MM.1S (cell line): Measurements from ENCODE around the gene FOXRED2.
A peak's percentile ranks its signal among the peaks of the same experiment; 100 is the strongest.

ENCODE experiments used
- DNase-seq: peaks from one replicate; pipeline ENCODE4 v3.0.0-alpha.2; 2015
- H2AFZ ChIP-seq: fragments of 300-600 bp; sonication (generic); 2 replicates; pipeline ENCODE4 v1.6.0; 2016; ENCODE audit warnings: antibody characterized with exemption, low read length
- H3F3A ChIP-seq: fragments of 300-600 bp; sonication (generic); 2 replicates; pipeline ENCODE4 v1.6.1; 2016; ENCODE audit warnings: mild to moderate bottlenecking, antibody characterized with exemption, low read length, moderate library complexity, mixed read lengths; ENCODE audit not compliant: insufficient read depth
- H3K27ac ChIP-seq: fragments of 300-600 bp; sonication (generic); 2 replicates; pipeline ENCODE4 v1.5.1; 2016; ENCODE audit warnings: mild to moderate bottlenecking, low read length
- H3K27me3 ChIP-seq: fragments of 300-600 bp; sonication (generic); replicated peaks from 2 replicates; pipeline ENCODE4 v1.6.0; 2016; ENCODE audit warnings: low read length; ENCODE audit not compliant: insufficient read depth
- H3K36me3 ChIP-seq: fragments of 300-600 bp; sonication (generic); replicated peaks from 2 replicates; pipeline ENCODE4 v1.6.1; 2016; ENCODE audit warnings: mild to moderate bottlenecking, low read length, mixed read lengths; ENCODE audit not compliant: insufficient read depth
- H3K4me1 ChIP-seq: fragments of 300-600 bp; sonication (generic); 2 replicates; pipeline ENCODE4 v1.6.1; 2016; ENCODE audit warnings: low read length, mixed read lengths
- H3K4me2 ChIP-seq: fragments of 300-600 bp; sonication (generic); 2 replicates; pipeline ENCODE4 v1.6.0; 2016; ENCODE audit warnings: low read depth, low read length
- H3K4me3 ChIP-seq: fragments of 300-600 bp; sonication (generic); 2 replicates; pipeline ENCODE4 v1.5.1; 2016; ENCODE audit warnings: low read length, mixed read lengths
- H3K79me2 ChIP-seq: fragments of 300-600 bp; sonication (generic); 2 replicates; pipeline ENCODE4 v1.6.1; 2016; ENCODE audit warnings: mixed run types, low read length, mixed read lengths
- H3K9ac ChIP-seq: fragments of 300-600 bp; sonication (generic); 2 replicates; pipeline ENCODE4 v1.6.1; 2016; ENCODE audit warnings: low read length, mixed read lengths
- H3K9me2 ChIP-seq: fragments of 300-600 bp; sonication (generic); replicated peaks from 2 replicates; pipeline ENCODE4 v1.6.1; 2016; ENCODE audit warnings: mild to moderate bottlenecking, low read length, mixed read lengths; ENCODE audit not compliant: insufficient read depth
- H3K9me3 ChIP-seq: fragments of 300-600 bp; sonication (generic); replicated peaks from 2 replicates; pipeline ENCODE4 v1.6.1; 2016; ENCODE audit warnings: mild to moderate bottlenecking, low read length, mixed read lengths; ENCODE audit not compliant: insufficient read depth
- H4K20me1 ChIP-seq: fragments of 300-600 bp; sonication (generic); 2 replicates; pipeline ENCODE4 v1.6.1; 2016; ENCODE audit warnings: mild to moderate bottlenecking, low read length, moderate library complexity, mixed read lengths; ENCODE audit not compliant: insufficient read depth
- EZH2 ChIP-seq: fragments of 300-600 bp; sonication (generic); optimal IDR thresholded peaks from 2 replicates; pipeline ENCODE3; 2017; ENCODE audit warnings: low read depth, mild to moderate bottlenecking, antibody characterized with exemption, low read length, mixed read lengths
- EZH2phosphoT487 ChIP-seq: fragments of 300-600 bp; sonication (generic); IDR thresholded peaks from 2 replicates; pipeline ENCODE4 v1.6.1; 2018; ENCODE audit warnings: antibody characterized with exemption, low read length
- TF ChIP-seq, protein P1 (sequence below): fragments of 300-600 bp; sonication (generic); IDR thresholded peaks from 2 replicates; pipeline ENCODE4 v1.5.1; 2016; ENCODE audit warnings: antibody characterized with exemption, low read length, mixed read lengths

Gene FOXRED2

DNA sequence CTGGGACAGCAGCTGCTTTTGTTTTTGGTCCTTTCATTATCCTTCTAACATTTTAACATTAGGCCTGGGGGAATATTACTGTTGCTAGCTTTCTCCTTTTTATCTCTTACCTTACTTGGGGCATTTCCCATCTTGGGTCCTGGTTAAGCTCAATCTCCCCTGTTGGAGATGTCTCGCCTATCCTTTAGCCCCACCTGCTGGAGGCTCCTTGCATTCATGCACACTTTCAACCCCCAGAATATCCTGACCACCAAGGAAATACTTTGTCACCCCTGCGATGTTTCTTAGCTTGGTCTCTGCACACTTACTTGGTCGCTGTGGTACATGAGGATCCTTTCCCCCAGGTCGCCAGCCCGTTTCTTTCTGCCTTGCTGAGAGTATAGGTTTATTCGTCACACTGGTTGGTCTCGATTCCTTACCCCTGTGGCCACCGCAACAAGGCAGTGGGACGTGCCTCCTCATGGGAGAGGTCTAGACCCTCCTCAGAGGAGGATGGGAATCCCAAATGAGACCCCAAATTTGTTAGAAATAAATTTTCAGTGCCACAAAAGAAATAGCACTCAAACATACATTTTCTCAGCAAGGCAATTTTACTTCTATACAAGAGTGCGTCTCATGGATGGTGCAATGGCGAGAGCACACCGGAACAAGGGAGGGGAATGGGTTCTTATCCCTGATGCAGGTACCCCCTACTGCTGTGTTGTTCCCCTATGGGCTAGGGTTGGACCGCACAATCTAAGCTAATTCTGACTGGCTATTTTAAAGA, 20.0 kb downstream of the FOXRED2 start:
- Histone ChIP-seq H3K4me2 (no peak overlapping the region), H4K20me1 (no peaks in the 10 kb centered on the region), H3F3A (0 out of 2 replicates have a peak, but pooled peaks cover 6% of the 10 kb centered on the region), H2AFZ (no peak overlapping the region), H3K27me3 (no peaks in the 10 kb centered on the region), H3K9me2 (no peaks in the 10 kb centered on the region), H3K27ac (no peak overlapping the region), H3K4me1 (no peaks in the 10 kb centered on the region), H3K9me3 (no peaks in the 10 kb centered on the region), H3K79me2 (no peaks in the 10 kb centered on the region), H3K9ac (no peak overlapping the region), H3K4me3 (no peak overlapping the region), H3K36me3 (0 out of 2 replicates have a peak, but pooled peaks cover 5% of the 10 kb centered on the region)
- no peak for TF ChIP-seq EZH2
- TF ChIP-seq, protein P1, sequence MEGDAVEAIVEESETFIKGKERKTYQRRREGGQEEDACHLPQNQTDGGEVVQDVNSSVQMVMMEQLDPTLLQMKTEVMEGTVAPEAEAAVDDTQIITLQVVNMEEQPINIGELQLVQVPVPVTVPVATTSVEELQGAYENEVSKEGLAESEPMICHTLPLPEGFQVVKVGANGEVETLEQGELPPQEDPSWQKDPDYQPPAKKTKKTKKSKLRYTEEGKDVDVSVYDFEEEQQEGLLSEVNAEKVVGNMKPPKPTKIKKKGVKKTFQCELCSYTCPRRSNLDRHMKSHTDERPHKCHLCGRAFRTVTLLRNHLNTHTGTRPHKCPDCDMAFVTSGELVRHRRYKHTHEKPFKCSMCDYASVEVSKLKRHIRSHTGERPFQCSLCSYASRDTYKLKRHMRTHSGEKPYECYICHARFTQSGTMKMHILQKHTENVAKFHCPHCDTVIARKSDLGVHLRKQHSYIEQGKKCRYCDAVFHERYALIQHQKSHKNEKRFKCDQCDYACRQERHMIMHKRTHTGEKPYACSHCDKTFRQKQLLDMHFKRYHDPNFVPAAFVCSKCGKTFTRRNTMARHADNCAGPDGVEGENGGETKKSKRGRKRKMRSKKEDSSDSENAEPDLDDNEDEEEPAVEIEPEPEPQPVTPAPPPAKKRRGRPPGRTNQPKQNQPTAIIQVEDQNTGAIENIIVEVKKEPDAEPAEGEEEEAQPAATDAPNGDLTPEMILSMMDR = peak; percentile 73
- peak; percentile 69 for DNase-seq

DNA sequence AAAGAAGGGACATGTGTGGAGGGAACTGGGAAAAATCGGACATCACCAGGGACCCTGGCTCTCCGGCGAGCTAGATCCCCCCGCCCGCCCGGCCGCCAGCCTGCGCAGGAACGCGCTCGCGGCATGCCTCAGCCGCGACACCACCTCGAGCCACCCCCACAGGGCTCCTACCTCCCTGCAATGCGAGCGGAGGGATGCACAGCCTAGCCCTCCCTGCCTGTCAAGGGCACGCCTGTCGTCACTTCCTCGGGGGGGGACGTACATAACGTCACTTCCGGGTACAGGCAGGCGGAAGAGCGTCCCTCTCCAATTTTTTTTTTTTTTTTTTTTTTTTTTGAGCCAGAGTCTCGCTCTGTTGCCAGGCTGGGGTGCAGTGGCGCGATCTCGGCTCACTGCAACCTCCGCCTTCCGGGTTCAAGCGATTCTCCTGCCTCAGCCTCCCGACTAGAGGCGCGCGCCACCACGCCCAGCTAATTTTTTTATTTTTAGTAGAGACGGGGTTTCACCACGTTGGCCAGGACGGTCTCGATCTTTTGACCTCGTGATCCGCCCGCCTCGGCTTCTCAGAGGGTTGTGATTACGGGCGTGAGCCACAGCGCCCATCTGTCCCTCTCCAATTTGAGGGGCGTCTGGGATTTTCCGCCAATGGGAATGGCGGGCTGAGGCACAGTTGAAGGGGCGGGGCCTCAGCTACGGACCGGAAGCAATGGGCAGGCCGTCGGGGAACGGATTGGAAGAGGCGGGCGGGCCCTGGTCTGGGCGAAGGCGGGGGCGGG, 25.3 kb downstream of the FOXRED2 start, which contains the start of gene TXN2:
TSS of gene TXN2 (minus strand) at position 248 of the 776 bp plus-strand sequence. CDS start 803 bp downstream, outside the sequence.
- Histone ChIP-seq H3K36me3 (no peaks in the 10 kb centered on the region), H4K20me1 (no peaks in the 10 kb centered on the region), H3K27ac (peak within 1 kb of the TSS; percentile 91), H3K4me2 (peak within 1 kb of the TSS; percentile 76), H3K79me2 (peaks cover 33% of the 10 kb centered on the region), H3K4me1 (peaks cover 8% of the 10 kb centered on the region; the same call in 1 of the 2 replicates), H3K9ac (peak within 1 kb of the TSS; percentile 86), H3K9me2 (no peaks in the 10 kb centered on the region), H3F3A (0 out of 2 replicates have a peak, but pooled peaks cover 6% of the 10 kb centered on the region), H3K27me3 (no peaks in the 10 kb centered on the region), H2AFZ (peak within 1 kb of the TSS; percentile 56), H3K4me3 (peak within 1 kb of the TSS; percentile 87), H3K9me3 (no peaks in the 10 kb centered on the region)
- DNase-seq = peak; percentile 96
- TF ChIP-seq EZH2phosphoT487 = no peak
- TF ChIP-seq, protein P1 = no peak
- TF ChIP-seq EZH2 = no peak

DNA sequence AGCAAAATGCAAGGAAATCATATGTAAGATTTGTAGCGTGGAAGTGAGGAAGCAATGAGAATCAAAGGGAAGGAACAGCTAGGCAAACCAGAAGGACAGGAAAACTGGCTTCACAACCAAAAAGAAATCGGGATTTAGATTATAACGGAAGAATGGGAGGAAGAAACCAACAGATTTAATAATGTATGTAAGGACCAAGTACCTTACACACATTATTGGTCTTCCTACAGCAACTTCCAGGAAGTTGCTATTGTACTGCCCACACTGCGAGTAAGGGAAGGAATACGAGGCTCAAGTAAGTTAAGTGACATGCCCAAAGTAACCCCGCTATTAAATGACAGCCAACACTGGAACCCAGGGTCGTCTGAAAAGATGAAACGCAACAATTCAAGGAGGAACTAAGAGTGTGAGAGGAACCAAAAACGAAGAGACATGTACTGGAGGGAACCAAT, 25.9 kb downstream of the FOXRED2 start:
- Histone ChIP-seq H2AFZ (peak overlapping the region; percentile 56), H3K4me1 (peaks cover 8% of the 10 kb centered on the region; the same call in 1 of the 2 replicates), H3K36me3 (0 out of 2 replicates have a peak, but pooled peaks cover under 1% of the 10 kb centered on the region), H3K79me2 (peaks cover 33% of the 10 kb centered on the region), H3K4me2 (peak overlapping the region; percentile 76), H3K27ac (peak overlapping the region; percentile 91), H4K20me1 (no peaks in the 10 kb centered on the region), H3K27me3 (no peaks in the 10 kb centered on the region), H3K9me3 (no peaks in the 10 kb centered on the region), H3K4me3 (peak overlapping the region; percentile 87), H3F3A (0 out of 2 replicates have a peak, but pooled peaks cover 6% of the 10 kb centered on the region), H3K9me2 (no peaks in the 10 kb centered on the region), H3K9ac (peak overlapping the region; percentile 86)
- no peak for DNase-seq
- no peak for TF ChIP-seq EZH2phosphoT487
- no peak for TF ChIP-seq EZH2
